Amygdala (tissue), 56 donors: ENCODE results near the gene FHL3.

Experiments
- DNase-seq, 56 donors: peaks; one replicate each; lab custom pipeline; 2025; lab: John Stamatoyannopoulos, UW

The FHL3 gene

GRCh38 chr1:38005195-38006007 is at the start of gene FHL3:
FHL3 (minus strand) TSS chr1:38005514; CDS start chr1:37999412, 6,102 bp downstream.
- peak in 5 of 56 donors; percentile 19 to 49 (median 40) for DNase-seq

DNA sequence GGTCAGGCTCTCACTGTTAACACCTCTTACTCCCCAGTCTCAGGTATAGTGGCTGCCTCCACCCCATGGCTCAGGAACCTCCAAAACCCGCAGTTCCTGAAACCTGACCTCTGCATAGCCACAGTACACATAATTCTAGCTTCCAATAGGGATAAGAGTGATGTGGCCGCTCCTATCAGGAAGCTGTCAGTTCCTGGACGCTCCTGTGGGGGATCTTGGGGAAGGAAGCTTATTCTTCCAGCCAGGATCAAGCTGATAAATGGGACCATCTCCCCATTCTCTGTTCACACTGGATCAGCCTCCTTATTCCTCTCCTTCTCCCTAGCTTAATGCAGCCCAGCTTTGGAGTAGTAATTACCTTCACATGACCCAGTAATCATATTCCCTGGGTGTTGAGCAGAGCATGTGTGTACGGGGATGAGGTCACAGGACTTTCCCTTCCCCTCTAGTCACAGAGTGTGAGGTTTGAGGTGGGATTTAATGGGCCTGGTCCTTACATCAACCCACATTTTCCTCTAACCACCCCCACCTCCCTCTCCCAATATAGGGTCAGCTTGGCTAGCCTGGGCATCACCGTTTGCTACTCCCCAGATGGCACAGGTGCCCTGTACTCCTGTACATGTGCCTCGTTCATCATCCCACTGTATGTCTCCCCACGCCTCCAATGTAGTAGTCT is 48.2 kb upstream of the FHL3 start:
- no peak for DNase-seq

- no peak for DNase-seq
These were observed 47.6 kb upstream of the FHL3 start for GRCh38 chr1:38052750-38053415.

- DNase-seq, result no peak
These were observed 45.8 kb upstream of the FHL3 start for GRCh38 chr1:38051079-38051543.

GRCh38 chr1:38050397-38051078 is 45.2 kb upstream of the FHL3 start:
- peak in 3 of 56 donors; percentile 9 to 23 (median 22) for DNase-seq

DNA sequence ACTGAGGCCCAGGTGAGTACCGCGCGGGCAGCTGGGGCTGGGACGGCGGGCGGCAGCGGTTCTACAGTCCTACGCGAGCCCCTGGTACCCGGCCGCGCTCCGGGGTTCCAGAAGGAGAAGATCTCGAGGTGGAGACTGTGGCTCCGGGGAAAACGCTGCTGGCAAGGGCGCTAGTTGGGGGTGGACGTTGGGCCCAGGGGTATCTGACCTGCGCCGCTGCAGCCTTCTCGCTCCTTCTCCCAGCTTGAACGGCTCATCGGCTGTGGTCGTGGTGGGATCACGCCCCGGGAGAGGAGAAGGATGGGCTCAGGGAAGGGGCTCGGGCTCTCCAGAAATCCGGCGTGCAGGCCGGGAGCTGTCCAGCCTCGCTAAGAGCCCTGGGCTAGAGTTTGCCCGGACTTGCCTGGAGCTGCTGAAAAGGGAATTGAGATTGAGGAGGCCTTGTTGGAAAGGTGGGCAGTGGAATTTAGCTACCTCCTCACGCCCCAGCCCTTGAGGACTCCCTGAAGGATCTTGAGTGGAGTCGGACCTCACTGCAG is 42.4 kb upstream of the FHL3 start:
- DNase-seq, result no peak

DNA sequence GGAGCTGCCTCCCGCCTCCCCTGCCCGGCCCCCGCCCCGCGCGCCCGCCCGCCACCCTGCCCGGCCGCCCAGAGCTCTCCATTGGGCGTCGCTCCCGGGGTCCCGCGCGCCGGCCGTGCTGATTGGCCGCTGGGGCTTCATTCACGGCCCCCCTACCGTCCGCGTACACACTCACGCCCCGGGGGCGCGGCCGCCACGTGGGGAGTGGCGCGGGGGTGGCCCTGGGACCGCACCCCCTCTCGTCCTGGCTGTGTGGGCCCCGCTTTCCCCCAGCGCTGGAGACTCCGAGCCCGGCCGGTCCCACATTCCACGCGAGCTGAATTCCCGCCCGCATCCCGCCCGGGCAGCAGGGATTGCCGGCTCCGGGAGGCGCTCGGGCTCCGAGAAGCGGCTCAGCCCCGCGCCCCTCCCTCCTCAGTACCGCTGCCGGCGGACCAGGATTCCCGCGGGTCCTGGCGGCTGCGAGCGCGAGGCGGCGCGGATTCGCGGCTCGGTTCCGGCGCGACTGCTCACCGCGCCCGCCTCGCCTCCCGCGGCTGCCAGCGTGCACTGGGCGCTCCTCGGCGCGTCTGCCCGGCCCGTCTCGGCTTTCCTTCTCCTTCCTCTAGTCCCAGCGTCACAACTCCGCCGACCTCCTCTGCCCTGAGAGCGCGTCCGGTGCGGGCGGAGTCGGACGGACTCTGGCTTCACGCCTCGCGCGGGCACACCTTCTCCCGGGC is 41.7 kb upstream of the FHL3 start:
- peak; percentile 23 to 94 (median 84) for DNase-seq

DNA sequence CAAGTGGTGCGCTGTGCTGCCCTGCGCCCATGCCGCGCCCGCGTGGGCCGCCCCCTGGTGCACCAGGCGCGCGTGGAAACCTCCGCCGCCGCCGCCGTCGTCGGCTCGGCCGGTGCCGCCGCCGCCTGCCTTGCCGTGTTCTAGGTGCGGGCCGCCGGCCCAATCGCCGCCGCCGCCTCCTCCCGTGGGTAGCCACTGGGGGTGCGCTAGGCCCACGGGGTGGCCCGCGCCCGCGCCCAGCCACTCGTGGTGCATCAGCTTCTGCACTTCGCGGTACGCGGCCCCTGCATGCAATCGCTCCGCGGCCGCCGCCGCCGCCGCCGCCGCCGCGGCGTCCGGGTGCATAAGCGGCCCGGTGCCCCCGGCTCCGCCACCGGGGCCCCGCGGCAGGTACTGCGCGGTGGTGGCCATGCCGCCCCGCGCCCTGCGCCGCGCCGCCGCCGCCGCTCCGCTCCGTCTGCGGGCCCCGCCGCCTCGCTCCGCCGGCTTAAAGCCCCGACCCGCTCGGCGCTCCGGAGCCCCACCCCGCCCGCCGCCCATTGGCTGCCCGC is 41.1 kb upstream of the FHL3 start, which contains the start of gene POU3F1:
TSS of gene POU3F1 (minus strand) at position 461 of the 551 bp plus-strand sequence. CDS start at position 411, 50 bp downstream.
- peak in 1 of 56 donors; percentile 51 for DNase-seq

DNA sequence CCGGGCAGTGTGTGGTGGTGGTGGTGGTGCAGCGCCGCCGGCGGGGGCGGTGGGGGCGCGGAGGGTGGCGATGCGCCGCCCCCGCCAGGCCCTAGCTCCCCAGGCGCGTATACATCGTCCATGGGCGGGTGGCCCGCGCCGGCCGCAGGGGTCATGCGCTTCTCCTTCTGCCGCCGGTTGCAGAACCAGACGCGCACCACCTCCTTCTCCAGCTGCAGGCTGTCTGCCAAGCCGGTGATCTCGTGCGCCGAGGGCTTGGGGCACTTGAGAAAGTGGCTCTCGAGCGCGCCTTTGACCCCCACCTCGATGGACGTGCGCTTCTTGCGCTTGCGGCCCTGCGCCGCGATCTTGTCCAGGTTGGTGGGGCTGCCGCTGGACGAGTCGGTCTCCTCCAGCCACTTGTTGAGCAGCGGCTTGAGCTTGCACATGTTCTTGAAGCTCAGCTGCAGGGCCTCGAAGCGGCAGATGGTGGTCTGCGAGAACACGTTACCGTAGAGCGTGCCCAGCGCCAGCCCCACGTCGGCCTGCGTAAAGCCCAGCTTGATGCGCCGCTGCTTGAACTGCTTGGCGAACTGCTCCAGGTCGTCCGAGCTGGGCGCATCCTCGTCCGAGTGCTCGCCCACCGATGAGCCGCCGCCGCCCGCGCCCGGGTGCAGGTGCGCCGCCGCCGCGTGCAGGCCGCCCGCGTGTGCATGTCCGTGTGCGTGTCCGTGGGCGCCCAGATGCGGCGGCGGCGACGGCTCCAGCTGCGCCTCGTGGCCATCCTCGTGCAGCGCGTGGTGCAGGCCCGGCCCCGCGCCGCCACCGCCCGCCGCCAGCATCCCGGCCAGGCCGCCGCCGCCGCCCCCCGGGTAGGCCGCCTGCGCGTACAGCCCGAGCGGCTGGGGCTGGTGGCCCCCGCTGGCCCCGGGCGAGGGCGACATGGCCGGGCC is 40.4 kb upstream of the FHL3 start:
- DNase-seq, result peak in 1 of 56 donors; percentile 30

DNA sequence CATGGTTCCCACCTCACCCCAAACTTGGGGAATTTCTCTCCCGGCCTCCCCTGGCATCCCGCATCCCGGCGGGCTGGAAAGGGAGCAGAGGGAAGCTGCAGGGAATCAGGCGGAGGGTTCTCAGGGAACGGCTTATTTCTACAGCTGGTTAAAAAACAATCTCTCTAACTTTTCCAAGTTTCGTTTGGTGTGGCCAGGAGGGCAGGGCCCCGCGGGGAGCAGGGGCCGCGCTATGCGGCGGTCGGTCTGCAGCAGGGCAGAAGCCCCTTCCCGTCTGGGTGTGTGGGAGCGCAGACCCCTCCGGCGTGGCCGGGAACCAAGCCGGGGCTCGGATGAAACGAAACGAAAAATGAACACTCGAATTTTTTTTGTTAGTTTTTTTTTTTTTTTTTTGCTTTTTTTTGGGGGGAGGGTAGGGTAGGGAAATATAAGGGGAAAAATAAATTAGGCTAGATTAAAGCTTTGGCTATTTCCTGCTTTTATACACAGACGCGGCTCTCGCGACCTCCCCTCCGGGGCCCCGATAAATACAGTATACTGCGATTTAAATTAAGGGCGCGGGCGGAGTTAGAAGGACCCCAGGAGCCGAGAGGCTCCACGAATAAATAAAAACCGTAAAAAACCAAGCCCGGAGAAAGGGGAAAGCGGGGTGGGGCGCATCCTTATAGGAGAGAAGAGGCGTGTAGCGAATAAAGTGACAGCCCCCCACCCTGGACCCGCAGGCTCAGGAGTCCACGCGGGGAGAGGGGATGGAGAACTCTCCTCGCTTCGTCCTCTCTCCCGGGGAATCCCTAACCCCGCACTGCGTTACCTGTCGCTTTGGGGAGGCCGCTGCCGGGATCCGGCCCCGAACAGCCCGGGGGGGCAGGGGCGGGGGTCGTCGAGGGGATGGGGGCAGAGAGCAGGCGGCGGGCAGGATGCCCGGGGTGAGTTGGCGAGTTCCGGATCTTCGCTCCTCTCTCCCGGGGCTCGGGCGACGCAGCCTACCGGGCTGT is 39.2 kb upstream of the FHL3 start:
- no peak for DNase-seq

GRCh38 chr1:38043036-38043747 is 37.9 kb upstream of the FHL3 start:
- no peak for DNase-seq

DNA sequence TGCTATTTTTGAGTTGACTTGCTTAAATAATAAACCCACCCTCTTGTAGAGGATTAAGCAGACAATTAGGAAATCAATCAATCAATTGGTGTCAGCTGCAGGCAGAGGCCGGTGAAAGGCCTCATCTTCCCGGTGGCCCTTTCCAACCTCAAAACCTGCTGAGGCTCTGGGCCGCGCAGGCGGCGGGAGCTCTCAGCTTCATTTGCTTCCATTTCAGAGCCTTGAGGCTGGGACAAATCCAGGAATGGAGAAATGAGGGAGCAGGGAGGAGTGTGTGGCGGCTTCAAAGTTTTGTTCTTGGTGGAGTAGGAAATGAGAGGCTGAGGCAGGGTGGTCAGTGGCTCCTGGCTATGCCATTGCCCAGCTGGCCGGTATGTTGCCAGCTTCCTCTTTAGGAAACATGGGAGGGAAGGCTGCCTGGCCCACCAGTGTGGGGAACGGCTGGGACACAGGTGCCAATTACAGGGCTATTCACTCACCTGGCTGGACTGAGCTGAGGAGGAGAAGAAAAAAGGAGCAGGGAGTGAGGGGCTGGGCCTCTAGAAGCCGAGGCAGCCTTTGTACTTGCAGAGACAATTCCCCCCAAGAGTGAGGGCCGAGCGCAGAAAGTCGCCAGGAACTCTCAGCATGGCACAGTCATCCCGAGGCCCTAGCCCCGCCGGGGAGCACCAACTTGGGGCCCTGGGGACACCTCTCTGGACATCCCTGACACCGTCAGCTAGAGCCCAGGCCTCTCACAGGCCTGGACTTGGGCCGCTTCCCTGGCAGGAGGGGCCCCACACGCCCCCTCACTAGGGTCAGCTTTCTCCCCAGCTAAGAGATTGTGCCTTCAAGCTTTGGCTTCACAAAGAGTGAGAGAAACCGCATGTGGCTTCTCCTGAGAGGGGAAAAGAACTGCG is 36.9 kb upstream of the FHL3 start:
- no peak for DNase-seq

DNA sequence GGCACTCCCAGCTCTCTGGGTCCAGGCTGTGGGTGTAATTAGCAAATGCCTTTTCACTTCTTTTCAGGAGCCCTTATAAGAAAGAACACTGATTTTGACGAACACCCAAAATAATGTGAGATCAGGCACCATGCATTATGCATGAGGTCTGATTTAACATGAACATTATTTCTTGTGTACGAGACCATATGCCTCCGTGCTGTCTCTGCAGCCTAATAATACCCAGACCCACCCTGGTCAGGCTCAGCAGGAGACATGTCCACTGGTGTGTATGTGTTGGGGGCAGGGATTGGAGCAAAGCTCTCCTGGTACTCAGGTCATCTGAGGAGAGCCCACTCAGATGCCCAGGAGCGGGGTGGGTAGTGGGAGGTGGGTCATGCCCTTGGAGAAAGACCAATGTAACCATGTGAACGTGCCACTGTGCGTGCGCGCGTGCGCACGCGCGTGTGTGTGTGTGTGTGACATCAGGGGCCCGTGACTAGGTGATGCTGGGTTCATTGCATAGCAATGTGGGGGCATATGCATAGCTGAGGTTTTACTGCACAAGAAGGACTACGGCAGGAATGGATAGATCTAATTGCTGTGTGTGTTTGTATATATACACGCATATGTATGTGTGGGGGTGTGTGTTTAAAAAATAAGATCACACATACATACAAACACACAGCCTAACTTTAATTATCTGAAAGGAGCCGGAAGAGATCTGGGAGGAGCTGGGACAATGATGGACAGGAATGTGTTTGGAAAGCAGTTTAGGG is 34.2 kb upstream of the FHL3 start:
- no peak for DNase-seq

- DNase-seq, result no peak
These were observed 33.5 kb upstream of the FHL3 start for GRCh38 chr1:38038861-38039260.
